Measurements from ENCODE around the gene ARHGAP44.
A peak's percentile ranks its signal among the peaks of the same experiment; 100 is the strongest.

Gene ARHGAP44

GRCh38 chr17:12995106-12995895 lies 206.0 kb downstream of the ARHGAP44 start:
- DNase-seq (ENCODE audit: low spot score), result no peak

DNA sequence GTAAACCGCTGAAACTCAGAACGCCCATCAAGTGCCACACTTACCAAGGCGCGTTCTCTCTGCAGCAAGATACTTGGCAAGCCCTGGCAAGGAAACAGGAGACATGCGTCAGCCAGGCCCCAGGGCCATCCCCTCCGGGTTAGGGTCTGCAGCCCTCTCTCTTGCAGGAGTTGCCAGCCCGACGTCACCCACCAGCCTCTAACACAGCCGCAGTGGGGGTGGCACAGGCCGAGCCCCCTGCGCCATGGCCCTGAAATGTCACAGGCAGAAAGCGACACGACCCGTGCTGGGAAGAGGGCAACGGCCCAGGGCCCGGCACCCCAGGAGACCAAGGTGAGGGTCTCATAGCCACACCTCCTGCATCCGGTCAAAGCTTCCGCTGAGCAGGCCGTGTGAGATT lies 206.6 kb downstream of the ARHGAP44 start:
- no peak for DNase-seq (ENCODE audit: low spot score)

DNA sequence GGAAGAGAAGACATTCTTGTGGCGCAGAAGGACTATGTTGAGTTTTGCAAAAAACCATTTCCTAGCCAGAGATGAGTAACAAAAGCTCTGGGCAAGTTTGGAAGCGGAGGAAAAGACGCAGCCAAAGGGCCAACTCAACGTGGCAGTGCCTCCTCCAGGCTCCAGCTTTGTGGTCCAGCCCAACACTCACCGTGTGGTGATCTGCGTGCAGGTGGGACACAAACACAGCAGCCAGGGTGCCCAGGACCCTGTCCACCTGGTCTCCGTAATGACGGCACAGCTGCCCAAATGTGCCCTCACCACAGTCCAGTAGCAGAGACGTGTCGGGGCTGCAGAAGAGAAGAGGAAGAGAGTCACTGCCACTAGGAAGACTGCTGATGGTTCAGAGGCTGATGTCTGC lies 207.1 kb downstream of the ARHGAP44 start:
- DNase-seq (ENCODE audit: low spot score), result no peak

DNA sequence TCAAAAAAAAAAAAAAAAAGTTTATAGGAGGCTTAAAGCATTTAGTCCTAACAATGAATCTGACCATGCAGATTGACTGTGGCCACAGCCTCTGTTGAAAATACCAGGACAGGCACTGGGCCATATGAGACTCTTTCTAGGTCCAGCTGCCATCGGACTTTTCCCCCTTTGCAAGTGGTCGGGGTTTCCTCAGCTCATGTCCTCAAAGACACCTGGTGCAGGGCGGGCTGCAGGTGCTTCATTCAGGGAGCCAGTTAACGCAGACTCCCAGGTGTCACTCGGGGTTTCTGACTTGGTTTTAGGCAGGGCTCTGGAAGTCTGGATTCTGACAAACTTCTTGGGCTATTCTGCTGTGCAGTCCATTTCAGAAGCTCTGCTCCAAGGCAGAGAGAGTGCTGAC lies 207.6 kb downstream of the ARHGAP44 start:
- no peak for DNase-seq (ENCODE audit: low spot score)

GRCh38 chr17:12998461-12998860 lies 209.2 kb downstream of the ARHGAP44 start:
- no peak for DNase-seq (ENCODE audit: low spot score)

DNA sequence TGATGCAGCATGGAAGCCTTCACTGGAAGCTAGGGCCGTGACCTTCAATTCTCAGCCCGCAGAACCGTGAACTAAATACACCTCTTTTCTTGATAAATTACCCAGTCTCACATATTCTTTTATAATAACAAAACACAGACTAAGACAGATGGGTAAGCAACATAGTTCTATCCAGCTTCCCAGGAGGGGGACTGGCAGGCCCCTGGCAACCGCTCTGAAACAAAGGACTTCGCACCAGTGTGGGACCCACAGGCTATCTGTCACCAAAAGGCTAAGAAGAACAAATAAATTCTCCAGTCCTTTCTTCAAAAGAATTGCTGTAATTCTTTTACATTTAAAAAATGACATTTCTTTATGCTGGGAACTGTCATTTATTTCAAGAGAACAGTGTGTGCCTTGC lies 209.6 kb downstream of the ARHGAP44 start:
- no peak for DNase-seq (ENCODE audit: low spot score)

- DNase-seq (ENCODE audit: low spot score), result no peak
Observed at GRCh38 chr17:13000561-13000960, 211.3 kb downstream of the ARHGAP44 start.

DNA sequence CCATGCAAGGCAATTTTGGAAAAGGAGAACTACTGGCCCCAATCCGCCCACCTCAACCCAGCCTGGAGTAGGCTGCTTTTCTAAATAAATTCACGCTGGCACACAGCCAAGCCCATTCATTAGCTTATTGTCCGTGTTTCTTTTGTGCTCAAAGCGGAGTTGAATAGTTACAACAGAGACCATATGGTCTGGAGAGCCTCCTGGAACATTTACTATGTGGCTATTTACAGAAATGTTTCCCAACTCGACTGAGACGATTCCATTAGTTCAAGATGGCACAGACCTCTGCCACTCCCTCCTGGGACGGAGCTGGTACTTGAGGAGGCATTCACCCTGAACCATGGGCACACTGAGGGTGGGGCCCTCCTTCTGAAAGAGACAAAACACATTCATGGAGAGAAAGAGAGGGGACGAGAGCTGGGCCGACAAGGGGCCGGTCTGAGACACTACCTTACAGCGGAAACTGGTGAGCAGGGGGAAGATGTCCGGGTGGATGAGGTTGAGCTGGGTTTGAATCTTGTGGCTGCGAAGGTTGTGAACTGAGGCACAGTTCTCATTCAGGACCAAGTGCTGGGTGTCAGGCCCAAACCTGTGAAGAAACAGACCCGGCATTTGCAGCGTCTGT lies 212.8 kb downstream of the ARHGAP44 start:
- DNase-seq (ENCODE audit: low spot score), result no peak

DNA sequence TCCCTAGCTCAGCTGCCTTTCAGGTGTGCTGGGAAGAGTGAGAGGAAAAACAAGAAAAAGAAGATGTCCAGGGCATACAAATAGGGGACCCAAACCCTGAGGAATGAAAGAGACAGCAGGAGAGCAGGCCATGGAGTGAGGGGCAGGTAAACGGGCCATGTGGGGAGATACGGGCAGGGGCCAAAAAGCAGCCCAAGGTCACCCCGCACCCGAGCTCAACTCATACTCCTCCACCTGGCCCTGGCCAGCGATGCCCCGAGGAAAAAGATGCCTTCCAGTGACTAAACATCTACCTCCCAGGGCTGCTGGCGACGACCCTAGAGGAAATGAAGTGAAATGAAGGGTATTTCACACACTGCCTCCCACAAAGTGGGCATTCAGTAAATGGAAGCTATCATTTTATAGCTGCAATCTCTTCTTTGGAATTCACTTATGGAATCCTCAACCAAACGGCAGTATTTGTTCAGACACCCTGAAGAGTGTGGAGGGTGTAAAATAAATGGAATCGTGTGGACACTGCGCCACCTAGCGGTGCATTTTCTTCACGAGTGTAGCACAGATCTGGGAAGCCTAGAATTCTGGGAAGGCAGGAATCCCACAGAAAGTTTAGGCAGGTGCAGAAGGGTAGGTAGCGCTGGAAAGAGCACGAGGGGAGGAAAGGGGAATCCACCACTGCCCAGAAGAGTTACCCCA lies 213.6 kb downstream of the ARHGAP44 start:
- DNase-seq (ENCODE audit: low spot score), result peak; percentile 70

- DNase-seq (ENCODE audit: low spot score), result no peak
Observed at GRCh38 chr17:13003454-13003851, 214.2 kb downstream of the ARHGAP44 start.

- no peak for DNase-seq (ENCODE audit: low spot score)
Observed at GRCh38 chr17:13003927-13004326, 214.6 kb downstream of the ARHGAP44 start.

DNA sequence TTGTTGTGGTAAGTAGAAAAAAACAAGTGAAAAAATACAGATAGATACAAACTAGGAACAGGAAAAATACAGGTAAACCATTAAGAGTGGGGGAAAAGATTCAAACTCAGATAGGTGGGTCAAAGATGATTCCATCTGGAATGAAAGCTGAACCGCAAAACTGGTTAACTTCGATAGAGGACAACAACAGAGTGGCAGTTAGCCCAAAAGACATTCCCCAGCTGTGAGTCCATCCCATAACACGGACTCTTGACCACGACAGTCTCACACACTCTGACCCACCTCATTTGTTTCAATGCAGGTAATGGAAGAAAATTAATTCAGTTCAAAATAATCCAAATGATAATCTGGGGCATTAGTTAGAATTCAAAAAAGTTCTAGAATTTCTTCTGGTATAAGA lies 215.0 kb downstream of the ARHGAP44 start:
- DNase-seq (ENCODE audit: low spot score), result no peak

DNA sequence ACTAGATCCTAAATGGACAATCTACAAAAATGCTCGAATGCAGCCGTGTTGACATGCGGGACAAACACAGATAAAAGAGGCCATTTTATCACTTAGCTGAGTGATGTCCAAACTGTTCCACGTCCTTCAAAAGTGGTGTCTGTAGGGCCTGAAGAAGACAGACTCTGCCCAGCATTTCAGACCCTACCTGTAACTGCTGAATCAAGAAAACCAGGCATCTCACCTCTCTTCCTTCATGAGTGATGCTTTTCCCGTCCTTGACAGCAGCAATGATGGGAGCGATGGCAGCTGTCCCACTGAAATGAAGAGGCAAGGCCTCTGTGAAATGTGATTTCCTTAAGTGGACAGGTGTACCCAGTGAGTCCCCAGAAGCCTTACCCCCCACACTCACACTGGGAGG lies 216.2 kb downstream of the ARHGAP44 start:
- DNase-seq (ENCODE audit: low spot score), result no peak

DNA sequence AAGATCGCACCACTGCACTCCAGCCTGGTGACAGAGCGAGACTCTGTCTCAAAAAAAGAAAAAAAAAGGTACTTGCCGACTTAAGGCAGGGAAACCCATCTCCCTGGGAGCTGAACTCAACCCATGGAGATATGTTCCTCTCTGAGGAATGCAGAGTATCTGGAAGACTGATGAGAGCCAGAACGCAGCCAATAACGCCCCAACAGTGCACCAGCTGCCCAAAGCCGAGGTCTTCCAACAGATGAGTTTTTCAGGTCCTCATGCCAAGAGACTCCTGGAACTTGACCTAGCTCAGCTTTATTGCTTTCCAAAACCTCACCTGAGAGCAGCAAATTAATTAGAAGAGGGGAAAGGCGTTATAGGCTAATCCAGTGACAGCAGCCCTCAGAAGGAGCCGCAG lies 219.2 kb downstream of the ARHGAP44 start:
- DNase-seq (ENCODE audit: low spot score), result no peak

DNA sequence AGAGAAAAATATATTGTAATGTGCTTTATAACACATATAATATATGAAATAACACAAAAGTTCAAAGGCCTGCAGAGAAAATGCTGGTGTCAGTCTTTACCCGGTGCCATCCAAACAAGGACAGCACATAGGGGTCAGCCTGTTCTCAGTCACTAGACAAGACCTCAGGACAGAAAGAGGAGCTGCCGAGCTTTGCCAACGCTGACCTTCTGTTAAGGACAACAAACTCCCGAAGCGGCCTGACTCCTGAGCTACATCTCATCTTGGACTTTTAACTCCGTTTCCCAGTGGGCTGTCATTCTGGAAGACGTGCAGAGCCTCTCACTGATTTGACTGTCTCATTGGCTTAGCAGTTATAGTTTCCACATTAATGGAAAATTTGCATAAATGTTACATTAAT lies 221.7 kb downstream of the ARHGAP44 start:
- no peak for DNase-seq (ENCODE audit: low spot score)

- DNase-seq (ENCODE audit: low spot score), result no peak
Observed at GRCh38 chr17:13014801-13015200, 225.5 kb downstream of the ARHGAP44 start.

GRCh38 chr17:13016881-13017654 lies 227.8 kb downstream of the ARHGAP44 start:
- DNase-seq (ENCODE audit: low spot score), result no peak

- peak; percentile 99 for DNase-seq (ENCODE audit: low spot score)
Observed at GRCh38 chr17:13017655-13018459, 228.6 kb downstream of the ARHGAP44 start, which contains the start of gene ELAC2. TSS of gene ELAC2 (minus strand) at chr17:13018027. CDS start at chr17:13017947, 80 bp downstream.

GRCh38 chr17:13024016-13024415 lies 234.7 kb downstream of the ARHGAP44 start:
- no peak for DNase-seq (ENCODE audit: low spot score)

- DNase-seq (ENCODE audit: low spot score), result peak; percentile 71
Observed at GRCh38 chr17:13024526-13025257, 235.4 kb downstream of the ARHGAP44 start.

- DNase-seq (ENCODE audit: low spot score), result no peak
Observed at GRCh38 chr17:13025258-13025627, 235.9 kb downstream of the ARHGAP44 start.

Data from germinal center (tissue), 1 donor.